Loucy (cell line): ENCODE results near the gene RAF1.

ENCODE experiments used
- CTCF ChIP-seq: fragments of 200-600 bp; sonication (generic); conservative IDR thresholded peaks from 2 replicates; pipeline ENCODE4 v1.5.1; 2014; ENCODE audit warnings: mild to moderate bottlenecking, antibody characterized with exemption, low read length
- EZH2phosphoT487 ChIP-seq: fragments of 200-600 bp; IDR thresholded peaks from 2 replicates; pipeline ENCODE4 v1.6.1; 2018; ENCODE audit warnings: antibody characterized with exemption, mild to moderate bottlenecking, moderate library complexity, borderline replicate concordance

GRCh38 chr3:12536423-12536822 lies 127.5 kb downstream of the RAF1 start:
- TF ChIP-seq CTCF, result peak; percentile 45
- no peak for TF ChIP-seq EZH2phosphoT487
